Measurements from ENCODE around the gene AIF1L.
"Not testable (repeated sequence)": the region's sequence is repeated elsewhere in the genome, so short reads cannot be mapped to it uniquely, and the experiment has no call there.

Gene AIF1L

GRCh38 chr9:131125288-131126058 is 29.1 kb downstream of the AIF1L start, which contains the start of gene NUP214:
Gene NUP214, plus strand, starts transcription at chr9:131125586. Its CDS starts 119 bp downstream, at chr9:131125705.
- peak; percentile 89 for DNase-seq

- DNase-seq = no peak
These were observed 29.7 kb downstream of the AIF1L start for GRCh38 chr9:131126059-131126426.

- no peak for DNase-seq
These were observed 32.9 kb downstream of the AIF1L start for GRCh38 chr9:131129183-131129582.

GRCh38 chr9:131138676-131139075 is 42.3 kb downstream of the AIF1L start:
- peak; percentile 30 for DNase-seq

- no peak for DNase-seq
These were observed 43.8 kb downstream of the AIF1L start for GRCh38 chr9:131140112-131140511.

DNA sequence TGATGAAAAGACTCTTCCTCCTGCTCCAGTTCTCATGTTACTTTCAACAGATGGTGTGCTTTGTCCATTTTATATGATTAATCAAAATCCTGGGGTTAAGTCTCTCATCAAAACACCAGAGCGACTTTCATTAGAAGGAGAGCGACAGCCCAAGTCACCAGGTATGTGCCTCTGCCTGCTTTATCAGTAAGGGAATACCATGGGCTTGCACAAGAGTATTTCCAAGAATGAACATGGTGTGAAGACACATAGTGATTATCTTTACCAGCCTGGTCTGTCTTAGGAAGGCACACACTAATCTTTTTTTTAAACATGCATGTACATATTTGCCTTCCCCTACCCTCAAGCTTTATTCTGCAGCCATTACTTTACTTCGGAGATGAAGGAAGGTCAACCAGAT is 44.2 kb downstream of the AIF1L start:
- no peak for DNase-seq

GRCh38 chr9:131142160-131142559 is 45.8 kb downstream of the AIF1L start:
- DNase-seq = no peak

DNA sequence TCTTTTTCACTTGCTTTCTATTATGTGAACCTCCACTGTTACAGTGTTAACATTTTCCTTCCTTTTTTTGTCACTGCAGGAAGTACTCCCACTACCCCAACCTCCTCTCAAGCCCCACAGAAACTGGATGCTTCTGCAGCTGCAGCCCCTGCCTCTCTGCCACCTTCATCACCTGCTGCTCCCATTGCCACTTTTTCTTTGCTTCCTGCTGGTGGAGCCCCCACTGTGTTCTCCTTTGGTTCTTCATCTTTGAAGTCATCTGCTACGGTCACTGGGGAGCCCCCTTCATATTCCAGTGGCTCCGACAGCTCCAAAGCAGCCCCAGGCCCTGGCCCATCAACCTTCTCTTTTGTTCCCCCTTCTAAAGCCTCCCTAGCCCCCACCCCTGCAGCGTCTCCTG is 47.9 kb downstream of the AIF1L start:
- no peak for DNase-seq

DNA sequence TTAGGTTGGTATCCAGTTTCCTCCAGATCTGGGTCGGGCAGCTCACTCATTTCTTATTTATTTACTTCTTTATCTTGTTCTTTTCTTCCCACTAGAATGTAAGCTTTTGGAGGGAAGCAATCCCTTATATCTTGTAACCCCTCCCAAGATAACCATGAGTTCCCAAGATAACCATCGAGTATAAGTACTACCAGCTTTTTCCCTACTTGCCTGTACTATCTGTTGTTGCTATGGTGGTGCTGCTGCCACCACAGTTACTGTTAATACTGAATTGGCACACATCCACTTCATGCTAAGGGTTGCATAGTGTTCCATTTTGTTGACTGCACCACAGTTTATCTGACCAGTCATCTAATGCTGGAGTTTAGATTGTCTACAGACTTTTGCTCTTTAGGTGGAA is 48.9 kb downstream of the AIF1L start:
- no peak for DNase-seq

GRCh38 chr9:131146186-131146585 is 49.9 kb downstream of the AIF1L start:
- no peak for DNase-seq

GRCh38 chr9:131148276-131148675 is 51.9 kb downstream of the AIF1L start:
- DNase-seq = no peak

- DNase-seq = no peak
These were observed 52.8 kb downstream of the AIF1L start for GRCh38 chr9:131148966-131149687.

DNA sequence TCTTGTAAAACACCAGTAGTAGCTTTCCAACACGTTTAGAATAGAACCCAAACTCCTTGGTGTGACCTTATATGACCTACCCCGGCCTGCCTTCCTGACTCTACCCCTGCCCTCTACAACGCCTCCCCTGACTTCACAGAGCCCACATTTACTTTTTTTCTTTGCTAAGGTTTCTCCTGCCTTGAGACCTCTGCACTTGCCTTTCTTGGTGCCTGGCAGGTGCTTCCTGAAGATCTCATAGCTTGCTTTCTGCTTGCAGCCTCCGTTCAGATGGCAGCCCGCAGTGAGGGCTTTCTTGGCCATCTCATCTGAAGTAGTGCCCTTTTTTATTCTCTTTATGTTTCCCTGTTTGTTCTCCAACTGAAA is 53.3 kb downstream of the AIF1L start:
- no peak for DNase-seq

GRCh38 chr9:131153595-131153994 is 57.3 kb downstream of the AIF1L start:
- DNase-seq = no peak

- not testable (repeated sequence) for DNase-seq
These were observed 62.3 kb downstream of the AIF1L start for GRCh38 chr9:131158673-131159072.

DNA sequence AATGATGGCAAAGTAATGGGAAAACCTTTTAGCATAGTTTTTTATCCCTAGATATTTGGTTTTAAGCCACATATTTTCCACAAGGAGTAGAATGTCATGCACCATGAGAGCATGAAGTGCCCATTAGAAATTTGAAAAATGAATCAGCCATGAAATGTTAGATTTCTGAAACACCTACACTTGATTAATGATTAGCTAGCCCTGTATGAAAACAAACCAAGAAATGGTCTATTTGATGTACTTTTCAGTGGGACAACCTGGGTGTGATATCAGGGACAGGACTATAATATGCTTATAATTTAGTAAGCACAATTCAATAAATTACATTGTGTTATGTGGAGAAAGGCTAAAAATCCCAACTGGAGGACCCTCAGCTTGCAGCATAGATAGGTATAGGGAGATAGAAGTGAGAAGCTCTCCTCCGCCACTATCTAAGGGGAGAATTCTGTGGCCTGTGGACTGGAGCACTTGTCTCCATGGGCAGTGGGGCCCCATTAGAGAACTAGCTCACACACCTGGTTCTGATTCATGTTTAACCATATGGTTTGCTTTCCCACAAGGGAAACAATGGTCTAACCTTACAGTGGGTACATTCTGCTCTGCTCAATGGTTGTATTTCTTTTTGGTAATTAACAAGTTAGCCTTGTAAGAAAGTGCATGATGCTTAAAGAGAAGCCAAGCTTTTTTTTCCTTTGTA is 64.2 kb downstream of the AIF1L start:
- no peak for DNase-seq

GRCh38 chr9:131161585-131161984 is 65.3 kb downstream of the AIF1L start:
- no peak for DNase-seq

GRCh38 chr9:131162886-131163285 is 66.6 kb downstream of the AIF1L start:
- DNase-seq = no peak

- no peak for DNase-seq
These were observed 69.2 kb downstream of the AIF1L start for GRCh38 chr9:131165523-131165922.

DNA sequence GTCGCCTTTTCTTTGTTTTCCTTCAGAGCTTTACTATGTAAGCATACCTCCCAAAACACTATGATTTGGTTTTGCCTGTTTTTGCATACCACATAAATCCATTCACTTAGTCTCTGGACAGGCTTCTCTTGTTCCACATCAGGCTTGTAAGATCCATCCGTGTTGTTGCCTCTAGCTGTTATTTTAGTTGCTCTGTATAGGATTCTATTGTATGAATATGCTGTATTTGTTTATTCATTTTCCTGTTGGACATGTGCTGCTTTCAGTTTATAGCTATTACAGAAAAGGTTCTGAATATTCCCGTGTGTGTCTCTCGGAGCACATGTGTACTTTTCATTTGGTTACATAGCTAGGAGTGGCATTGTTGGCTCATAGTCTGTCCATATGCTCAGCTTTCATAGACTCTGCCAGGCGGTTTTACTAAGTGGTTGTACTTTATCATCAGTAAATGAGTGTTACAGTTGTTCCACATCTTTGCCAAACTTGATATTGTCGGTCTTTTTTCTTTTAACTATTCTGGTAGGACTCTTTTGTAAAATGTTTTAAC is 70.9 kb downstream of the AIF1L start:
- peak; percentile 45 for DNase-seq

DNA sequence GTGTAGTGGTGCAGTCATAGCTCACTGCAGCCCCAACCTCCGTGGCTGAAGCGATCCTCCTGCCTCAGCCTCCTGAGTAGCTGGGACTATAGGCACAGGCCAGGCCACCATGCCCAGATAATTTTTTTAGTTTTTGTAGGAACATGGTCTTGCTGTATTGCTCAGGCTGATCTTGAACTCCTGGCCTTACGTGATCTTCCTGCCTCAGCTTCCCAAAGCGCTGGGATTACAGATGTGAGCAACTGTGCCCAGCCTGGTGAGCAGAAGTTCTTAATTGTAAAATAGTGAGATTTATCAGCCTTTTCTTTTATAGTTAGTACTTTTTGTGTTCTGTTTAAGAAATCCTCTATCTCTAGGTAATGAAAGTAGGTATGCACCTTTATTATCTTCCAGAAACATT is 71.6 kb downstream of the AIF1L start:
- no peak for DNase-seq

- DNase-seq = no peak
These were observed 73.4 kb downstream of the AIF1L start for GRCh38 chr9:131169563-131170240.
